HCT116 (cell line): Measurements from ENCODE around the gene KRT15.

ENCODE experiments used
- CBX3 ChIP-seq: IDR thresholded peaks from 2 replicates; pipeline ENCODE4 v1.6.1; 2012; ENCODE audit warnings: low read depth
- CEBPB ChIP-seq: IDR thresholded peaks from 2 replicates; pipeline ENCODE4 v1.6.1; 2012; ENCODE audit warnings: low read depth
- ELF1 ChIP-seq: IDR thresholded peaks from 2 replicates; pipeline ENCODE4 v1.6.1; 2012; ENCODE audit warnings: low read depth, borderline replicate concordance
- JUND ChIP-seq: IDR thresholded peaks from 2 replicates; pipeline ENCODE4 v1.6.1; 2012
- MAX ChIP-seq: IDR thresholded peaks from 2 replicates; pipeline ENCODE4 v1.6.1; 2012
- POLR2A ChIP-seq: IDR thresholded peaks from 2 replicates; pipeline ENCODE4 v1.7.0; 2011; ENCODE audit warnings: borderline replicate concordance; ENCODE audit not compliant: insufficient read depth, insufficient read length; ENCODE audit errors: extremely low read depth
- POLR2AphosphoS5 ChIP-seq: IDR thresholded peaks from 2 replicates; pipeline ENCODE4 v1.6.1; 2011; ENCODE audit warnings: mild to moderate bottlenecking, low read depth, low read length, moderate library complexity
- SP1 ChIP-seq: IDR thresholded peaks from 2 replicates; pipeline ENCODE4 v1.6.1; 2012; ENCODE audit warnings: low read depth
- YY1 ChIP-seq: IDR thresholded peaks from 2 replicates; pipeline ENCODE4 v1.6.1; 2011; ENCODE audit warnings: low read length, low read depth, moderate library complexity, mild to moderate bottlenecking; ENCODE audit not compliant: insufficient replicate concordance; ENCODE audit errors: extremely low read depth
- ZNF274 ChIP-seq: fragments of 200-500 bp; sonication (Bioruptor generic); IDR thresholded peaks from 2 replicates; pipeline ENCODE4 v1.6.1; 2014; ENCODE audit warnings: mild to moderate bottlenecking, low read depth, low read length, inconsistent platforms
- TF ChIP-seq, protein P1 (sequence below), 3 experiments: fragments of 200-600 bp in 1 of 3; sonication (generic) in 1 of 3; IDR thresholded peaks in 2 of 3; conservative IDR thresholded peaks in 1 of 3; 2 replicates each; pipeline ENCODE4 v1.5.1; 2012 to 2017; ENCODE audit warnings: low read depth in 2 of 3, low read length in 2 of 3, antibody characterized with exemption in 1 of 3, borderline replicate concordance in 1 of 3, control low read depth in 1 of 3, mild to moderate bottlenecking in 1 of 3, mixed read lengths in 1 of 3, mixed run types in 1 of 3, moderate library complexity in 1 of 3; ENCODE audit not compliant: insufficient read depth in 1 of 3
- TF ChIP-seq, protein P2 (sequence below): IDR thresholded peaks from 2 replicates; pipeline ENCODE4 v1.6.1; 2012; ENCODE audit warnings: low read depth

- TF ChIP-seq CEBPB = no peak
- TF ChIP-seq, protein P1, sequence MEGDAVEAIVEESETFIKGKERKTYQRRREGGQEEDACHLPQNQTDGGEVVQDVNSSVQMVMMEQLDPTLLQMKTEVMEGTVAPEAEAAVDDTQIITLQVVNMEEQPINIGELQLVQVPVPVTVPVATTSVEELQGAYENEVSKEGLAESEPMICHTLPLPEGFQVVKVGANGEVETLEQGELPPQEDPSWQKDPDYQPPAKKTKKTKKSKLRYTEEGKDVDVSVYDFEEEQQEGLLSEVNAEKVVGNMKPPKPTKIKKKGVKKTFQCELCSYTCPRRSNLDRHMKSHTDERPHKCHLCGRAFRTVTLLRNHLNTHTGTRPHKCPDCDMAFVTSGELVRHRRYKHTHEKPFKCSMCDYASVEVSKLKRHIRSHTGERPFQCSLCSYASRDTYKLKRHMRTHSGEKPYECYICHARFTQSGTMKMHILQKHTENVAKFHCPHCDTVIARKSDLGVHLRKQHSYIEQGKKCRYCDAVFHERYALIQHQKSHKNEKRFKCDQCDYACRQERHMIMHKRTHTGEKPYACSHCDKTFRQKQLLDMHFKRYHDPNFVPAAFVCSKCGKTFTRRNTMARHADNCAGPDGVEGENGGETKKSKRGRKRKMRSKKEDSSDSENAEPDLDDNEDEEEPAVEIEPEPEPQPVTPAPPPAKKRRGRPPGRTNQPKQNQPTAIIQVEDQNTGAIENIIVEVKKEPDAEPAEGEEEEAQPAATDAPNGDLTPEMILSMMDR (IDR thresholded peaks at IDR 0.05 in 2 of 3, conservative IDR thresholded peaks at IDR 0.05 in 1 of 3; ENCODE audit: borderline replicate concordance in 1 of 3, insufficient read depth in 1 of 3, low read depth in 2 of 3, low read length in 2 of 3) = no peak
- no peak for TF ChIP-seq YY1
- TF ChIP-seq CBX3 = no peak
- TF ChIP-seq ZNF274 = no peak
- no peak for TF ChIP-seq ELF1
- TF ChIP-seq POLR2A = no peak
- TF ChIP-seq, protein P2, sequence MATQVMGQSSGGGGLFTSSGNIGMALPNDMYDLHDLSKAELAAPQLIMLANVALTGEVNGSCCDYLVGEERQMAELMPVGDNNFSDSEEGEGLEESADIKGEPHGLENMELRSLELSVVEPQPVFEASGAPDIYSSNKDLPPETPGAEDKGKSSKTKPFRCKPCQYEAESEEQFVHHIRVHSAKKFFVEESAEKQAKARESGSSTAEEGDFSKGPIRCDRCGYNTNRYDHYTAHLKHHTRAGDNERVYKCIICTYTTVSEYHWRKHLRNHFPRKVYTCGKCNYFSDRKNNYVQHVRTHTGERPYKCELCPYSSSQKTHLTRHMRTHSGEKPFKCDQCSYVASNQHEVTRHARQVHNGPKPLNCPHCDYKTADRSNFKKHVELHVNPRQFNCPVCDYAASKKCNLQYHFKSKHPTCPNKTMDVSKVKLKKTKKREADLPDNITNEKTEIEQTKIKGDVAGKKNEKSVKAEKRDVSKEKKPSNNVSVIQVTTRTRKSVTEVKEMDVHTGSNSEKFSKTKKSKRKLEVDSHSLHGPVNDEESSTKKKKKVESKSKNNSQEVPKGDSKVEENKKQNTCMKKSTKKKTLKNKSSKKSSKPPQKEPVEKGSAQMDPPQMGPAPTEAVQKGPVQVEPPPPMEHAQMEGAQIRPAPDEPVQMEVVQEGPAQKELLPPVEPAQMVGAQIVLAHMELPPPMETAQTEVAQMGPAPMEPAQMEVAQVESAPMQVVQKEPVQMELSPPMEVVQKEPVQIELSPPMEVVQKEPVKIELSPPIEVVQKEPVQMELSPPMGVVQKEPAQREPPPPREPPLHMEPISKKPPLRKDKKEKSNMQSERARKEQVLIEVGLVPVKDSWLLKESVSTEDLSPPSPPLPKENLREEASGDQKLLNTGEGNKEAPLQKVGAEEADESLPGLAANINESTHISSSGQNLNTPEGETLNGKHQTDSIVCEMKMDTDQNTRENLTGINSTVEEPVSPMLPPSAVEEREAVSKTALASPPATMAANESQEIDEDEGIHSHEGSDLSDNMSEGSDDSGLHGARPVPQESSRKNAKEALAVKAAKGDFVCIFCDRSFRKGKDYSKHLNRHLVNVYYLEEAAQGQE = no peak
- TF ChIP-seq SP1 = no peak
- TF ChIP-seq JUND = no peak
- TF ChIP-seq POLR2AphosphoS5 = no peak
- 0 out of 2 replicates have a peak, but pooled peaks have one; percentile 15 for TF ChIP-seq MAX
Measured at GRCh38 chr17:41553176-41553575, 34.5 kb upstream of the KRT15 start.
